IgD-negative memory B cell (primary cell): ENCODE results near the gene NANOS3. TPM values are rescaled to one million over a fixed set of nuclear protein-coding genes. Genes with fewer than 3 reads are reported as not detected.

Source experiments
- H3K27ac Mint-ChIP-seq, 3 donors: one replicate each; pipeline ENCODE4 v1.8.0; 2020 to 2022; ENCODE audit warnings: mild to moderate bottlenecking in 3 of 3, mixed read lengths in 3 of 3, moderate library complexity in 1 of 3
- H3K27me3 Mint-ChIP-seq: one replicate; pipeline ENCODE4 v1.8.0; 2021; ENCODE audit warnings: mixed read lengths
- H3K36me3 Mint-ChIP-seq: one replicate; pipeline ENCODE4 v1.8.0; 2020; ENCODE audit warnings: mild to moderate bottlenecking, mixed read lengths
- H3K4me1 Mint-ChIP-seq, 3 donors: one replicate each; pipeline ENCODE4 v1.8.0; 2020 to 2022; ENCODE audit warnings: mixed read lengths in 3 of 3, mild to moderate bottlenecking in 1 of 3
- H3K4me3 Mint-ChIP-seq, 4 donors: one replicate each; pipeline ENCODE4 v1.8.0; 2020 to 2022; ENCODE audit warnings: mild to moderate bottlenecking in 4 of 4, mixed read lengths in 4 of 4, moderate library complexity in 3 of 4
- H3K9me3 Mint-ChIP-seq, 3 donors: one replicate each; pipeline ENCODE4 v1.8.0; 2020 to 2021; ENCODE audit warnings: mixed read lengths in 3 of 3, mild to moderate bottlenecking in 1 of 3
- polyA plus RNA-seq: library from polyadenylated mRNA; unstranded; fragments of 300-500 nt; fragmentation: Illumina TruSeq; gene quantifications from one replicate; pipeline ENCODE4 v1.2.3, GENCODE V29; 2021

Gene NANOS3
- polyA plus RNA-seq, 1 donor from 2014 or later = not detected

- Mint-ChIP-seq H3K9me3 (peaks cover 0 to 2% (median 0%) of the 10 kb centered on the region in 3 donors), H3K4me3 (no peak overlapping the region), H3K36me3 (peaks cover 25% of the 10 kb centered on the region), H3K27ac (no peak overlapping the region), H3K4me1 (peaks cover 0 to 8% (median 0%) of the 10 kb centered on the region in 3 donors), H3K27me3 (no peaks in the 10 kb centered on the region)
These were observed 46.5 kb downstream of the NANOS3 start for GRCh38 chr19:13923194-13923987.

- no peak overlapping the region for H3K4me3 Mint-ChIP-seq
- H3K36me3 Mint-ChIP-seq = peaks cover 24% of the 10 kb centered on the region
- H3K9me3 Mint-ChIP-seq = peaks cover 0 to 2% (median 0%) of the 10 kb centered on the region in 3 donors
- H3K4me1 Mint-ChIP-seq = peaks cover 0 to 8% (median 0%) of the 10 kb centered on the region in 3 donors
- no peaks in the 10 kb centered on the region for H3K27me3 Mint-ChIP-seq
- H3K27ac Mint-ChIP-seq = no peak overlapping the region
These were observed 49.1 kb downstream of the NANOS3 start for GRCh38 chr19:13926010-13926409.

GRCh38 chr19:13926715-13927114 lies 49.8 kb downstream of the NANOS3 start:
- no peak overlapping the region for H3K4me3 Mint-ChIP-seq
- peaks cover 0 to 3% (median 0%) of the 10 kb centered on the region in 3 donors for H3K4me1 Mint-ChIP-seq
- no peaks in the 10 kb centered on the region for H3K27me3 Mint-ChIP-seq
- H3K9me3 Mint-ChIP-seq = no peaks in the 10 kb centered on the region
- H3K27ac Mint-ChIP-seq = no peak overlapping the region
- H3K36me3 Mint-ChIP-seq = peaks cover 18% of the 10 kb centered on the region

GRCh38 chr19:13929340-13929739 lies 52.4 kb downstream of the NANOS3 start:
- Mint-ChIP-seq H3K9me3 (no peaks in the 10 kb centered on the region), H3K4me1 (peaks cover 0 to 3% (median under 1%) of the 10 kb centered on the region in 3 donors), H3K27me3 (peaks cover 4% of the 10 kb centered on the region), H3K4me3 (no peak overlapping the region), H3K36me3 (peaks cover 10% of the 10 kb centered on the region), H3K27ac (no peak overlapping the region)

GRCh38 chr19:13929956-13930355 lies 53.0 kb downstream of the NANOS3 start:
- Mint-ChIP-seq H3K36me3 (peaks cover 7% of the 10 kb centered on the region), H3K27ac (no peak overlapping the region), H3K27me3 (peaks cover 6% of the 10 kb centered on the region), H3K4me3 (no peak overlapping the region), H3K4me1 (peaks cover 0 to 3% (median 3%) of the 10 kb centered on the region in 3 donors), H3K9me3 (no peaks in the 10 kb centered on the region)

Other genes with a start within 250 kb of the NANOS3 start
- gene MRI1, start 112.6 kb upstream of the NANOS3 start, polyA plus RNA-seq = 17.6 TPM
- gene C19orf53, start 102.7 kb upstream of the NANOS3 start, polyA plus RNA-seq = 208 TPM
- 1.2 TPM for gene ZSWIM4, start 81.7 kb upstream of the NANOS3 start, polyA plus RNA-seq
- gene BRME1, start 29.0 kb downstream of the NANOS3 start, polyA plus RNA-seq = not detected
- gene CC2D1A, start 29.1 kb downstream of the NANOS3 start, polyA plus RNA-seq = 15.5 TPM
- gene PODNL1, start 61.3 kb downstream of the NANOS3 start, polyA plus RNA-seq = not detected
- 5.7 TPM for gene DCAF15, start 75.4 kb downstream of the NANOS3 start, polyA plus RNA-seq
- 3.7 TPM for gene RFX1, start 129.2 kb downstream of the NANOS3 start, polyA plus RNA-seq
- 0.65 TPM for gene RLN3, start 151.0 kb downstream of the NANOS3 start, polyA plus RNA-seq
- 58.3 TPM for gene IL27RA, start 154.6 kb downstream of the NANOS3 start, polyA plus RNA-seq
- not detected for gene PALM3, start 184.9 kb downstream of the NANOS3 start, polyA plus RNA-seq
- 0.16 TPM for gene MISP3, start 195.7 kb downstream of the NANOS3 start, polyA plus RNA-seq
- not detected for gene C19orf67, start 208.6 kb downstream of the NANOS3 start, polyA plus RNA-seq
- 2.8 TPM for gene SAMD1, start 213.6 kb downstream of the NANOS3 start, polyA plus RNA-seq
- gene PRKACA, start 240.6 kb downstream of the NANOS3 start, polyA plus RNA-seq = 1.4 TPM